HL-60 (cell line): ENCODE data around the gene ATP6V1D.

Experiments
- DNase-seq, 2 experiments: peaks; one replicate each; pipeline ENCODE4 v3.0.0-alpha.2; 2010 to 2020; ENCODE audit warnings: low read depth in 1 of 2, low spot score in 1 of 2
- H3K27ac ChIP-seq: fragments of 250-450 bp; sonication (Bioruptor Pico); replicated peaks from 2 replicates; pipeline ENCODE4 v1.5.1; 2020; ENCODE audit warnings: mild to moderate bottlenecking, moderate library complexity
- H3K27me3 ChIP-seq: fragments of 250-450 bp; sonication (Bioruptor Pico); 2 replicates; pipeline ENCODE4 v1.5.1; 2021; ENCODE audit warnings: mild to moderate bottlenecking, moderate library complexity; ENCODE audit not compliant: insufficient read depth, poor library complexity, severe bottlenecking
- H3K4me3 ChIP-seq: replicated peaks from 2 replicates; pipeline ENCODE4 v1.5.1; 2011; ENCODE audit warnings: mild to moderate bottlenecking, control low read depth, low read length; ENCODE audit not compliant: insufficient read depth
- CTCF ChIP-seq: IDR thresholded peaks from one replicate; pipeline ENCODE4 v1.5.1; 2011; ENCODE audit warnings: low read length, control low read depth, inconsistent platforms; ENCODE audit not compliant: insufficient read depth
- GABPA ChIP-seq: IDR thresholded peaks from 2 replicates; pipeline ENCODE4 v1.6.1; 2012; ENCODE audit warnings: low read depth
- POLR2AphosphoS5 ChIP-seq: IDR thresholded peaks from 2 replicates; pipeline ENCODE4 v1.6.1; 2012; ENCODE audit warnings: low read depth
- REST ChIP-seq: IDR thresholded peaks from 2 replicates; pipeline ENCODE4 v1.6.1; 2012; ENCODE audit warnings: low read depth; ENCODE audit not compliant: insufficient replicate concordance
- SPI1 ChIP-seq: IDR thresholded peaks from 2 replicates; pipeline ENCODE4 v1.6.1; 2012; ENCODE audit warnings: low read depth, mild to moderate bottlenecking, borderline replicate concordance

ATP6V1D gene

GRCh38 chr14:67385618-67386017 is 26.0 kb upstream of the ATP6V1D start:
- Histone ChIP-seq H3K27ac (no peak overlapping the region), H3K27me3 (no peaks in the 10 kb centered on the region), H3K4me3 (no peak overlapping the region)
- TF ChIP-seq CTCF (no peak), GABPA (no peak), REST (no peak), SPI1 (no peak), POLR2AphosphoS5 (no peak)
- DNase-seq = no peak

- no peaks in the 10 kb centered on the region for H3K27me3 ChIP-seq
- no peak for TF ChIP-seq GABPA
- no peak for TF ChIP-seq REST
- TF ChIP-seq CTCF = no peak
- TF ChIP-seq SPI1 = no peak
- no peak for TF ChIP-seq POLR2AphosphoS5
- H3K27ac ChIP-seq = no peak overlapping the region
- H3K4me3 ChIP-seq = no peak overlapping the region
- no peak for DNase-seq
These were observed 25.5 kb upstream of the ATP6V1D start for GRCh38 chr14:67385120-67385519.

GRCh38 chr14:67377916-67378315 is 18.3 kb upstream of the ATP6V1D start:
- TF ChIP-seq GABPA = no peak
- no peak for TF ChIP-seq SPI1
- TF ChIP-seq REST = no peak
- H3K4me3 ChIP-seq = no peak overlapping the region
- H3K27me3 ChIP-seq = no peaks in the 10 kb centered on the region
- DNase-seq = no peak
- no peak overlapping the region for H3K27ac ChIP-seq

GRCh38 chr14:67373347-67373746 is 13.7 kb upstream of the ATP6V1D start:
- DNase-seq = no peak
- TF ChIP-seq POLR2AphosphoS5 (no peak), GABPA (no peak), CTCF (no peak), SPI1 (no peak)
- Histone ChIP-seq H3K27me3 (no peaks in the 10 kb centered on the region), H3K4me3 (no peak overlapping the region), H3K27ac (no peak overlapping the region)
